ENCODE data around the gene DGUOK. TPM values are rescaled to one million over a fixed set of nuclear protein-coding genes. Genes with fewer than 3 reads are reported as not detected.
A peak's percentile ranks its signal among the peaks of the same experiment; 100 is the strongest.

The DGUOK gene
- total RNA-seq, 1 donor: 46.0 TPM

DNA sequence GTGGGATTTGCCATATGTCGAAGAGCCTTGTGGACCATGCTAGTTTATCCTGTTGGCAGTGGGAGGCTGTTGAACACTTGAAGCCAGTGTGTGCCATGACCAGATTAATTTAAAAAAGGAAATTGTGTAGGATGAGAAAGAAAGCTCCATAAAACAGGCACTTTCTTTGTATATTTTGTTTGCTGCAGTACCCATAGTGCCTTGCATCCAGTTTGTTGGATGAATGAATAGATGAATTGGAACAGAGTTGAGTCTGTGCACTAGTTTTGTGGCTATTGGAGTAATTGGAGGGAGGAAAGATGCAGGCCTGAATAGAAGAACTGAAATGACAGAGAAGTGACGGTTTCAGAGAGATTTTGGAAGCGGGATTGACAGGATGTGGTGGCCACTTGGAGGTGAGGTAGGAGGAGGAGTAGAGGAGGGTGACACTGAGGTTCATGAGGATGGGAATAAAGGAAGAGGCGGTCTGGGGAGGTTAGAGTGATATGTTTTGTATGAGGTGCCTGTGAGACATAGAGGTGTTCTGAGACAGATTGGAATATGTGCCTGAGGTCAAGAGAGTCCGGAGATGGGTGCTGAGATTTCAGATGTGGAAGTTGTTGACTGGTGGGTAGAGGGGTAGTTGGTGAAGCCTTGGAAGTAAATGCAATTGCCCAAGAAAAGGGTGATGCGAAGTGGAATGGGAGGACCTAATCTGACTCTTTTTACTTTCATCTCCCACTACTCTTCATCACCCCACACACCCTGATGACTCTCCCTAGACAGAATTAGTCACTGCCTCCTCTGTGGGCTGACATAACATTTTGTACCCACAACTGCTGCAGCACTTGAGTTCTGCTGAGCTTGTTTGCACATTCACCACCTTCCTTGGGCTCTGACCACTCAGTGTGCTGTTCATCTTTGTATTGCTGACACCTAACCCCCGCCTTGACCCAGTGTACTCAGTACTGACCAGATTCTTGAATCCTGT is 5.1 kb downstream of the DGUOK start:
- H3K27ac ChIP-seq (ENCODE audit: low read depth, low read length): no peak overlapping the region
- H2AFZ ChIP-seq (ENCODE audit: low read length): no peak overlapping the region
- peaks cover 61% of the 10 kb centered on the region for H4K20me1 ChIP-seq (ENCODE audit: insufficient read depth, low read length)
- H3K79me2 ChIP-seq (ENCODE audit: insufficient read depth, low read length): peaks cover 83% of the 10 kb centered on the region
- TF ChIP-seq, protein P1, sequence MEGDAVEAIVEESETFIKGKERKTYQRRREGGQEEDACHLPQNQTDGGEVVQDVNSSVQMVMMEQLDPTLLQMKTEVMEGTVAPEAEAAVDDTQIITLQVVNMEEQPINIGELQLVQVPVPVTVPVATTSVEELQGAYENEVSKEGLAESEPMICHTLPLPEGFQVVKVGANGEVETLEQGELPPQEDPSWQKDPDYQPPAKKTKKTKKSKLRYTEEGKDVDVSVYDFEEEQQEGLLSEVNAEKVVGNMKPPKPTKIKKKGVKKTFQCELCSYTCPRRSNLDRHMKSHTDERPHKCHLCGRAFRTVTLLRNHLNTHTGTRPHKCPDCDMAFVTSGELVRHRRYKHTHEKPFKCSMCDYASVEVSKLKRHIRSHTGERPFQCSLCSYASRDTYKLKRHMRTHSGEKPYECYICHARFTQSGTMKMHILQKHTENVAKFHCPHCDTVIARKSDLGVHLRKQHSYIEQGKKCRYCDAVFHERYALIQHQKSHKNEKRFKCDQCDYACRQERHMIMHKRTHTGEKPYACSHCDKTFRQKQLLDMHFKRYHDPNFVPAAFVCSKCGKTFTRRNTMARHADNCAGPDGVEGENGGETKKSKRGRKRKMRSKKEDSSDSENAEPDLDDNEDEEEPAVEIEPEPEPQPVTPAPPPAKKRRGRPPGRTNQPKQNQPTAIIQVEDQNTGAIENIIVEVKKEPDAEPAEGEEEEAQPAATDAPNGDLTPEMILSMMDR (IDR thresholded peaks at IDR 0.05; ENCODE audit: extremely low read depth, low read depth, low read length): no peak
- peaks cover 5% of the 10 kb centered on the region for H3K36me3 ChIP-seq (ENCODE audit: insufficient read depth, low read length)
- DNase-seq (ENCODE audit: insufficient read length, low spot score, missing footprints): no peak
- H3K4me1 ChIP-seq (ENCODE audit: insufficient read depth, low read length): peaks cover 27% of the 10 kb centered on the region
- H3K27me3 ChIP-seq (ENCODE audit: insufficient read depth, low read length): no peaks in the 10 kb centered on the region
- H3K4me3 ChIP-seq (ENCODE audit: insufficient read depth, low read length): no peak overlapping the region
- H3K9me3 ChIP-seq (ENCODE audit: low read depth, low read length): no peaks in the 10 kb centered on the region
- peak overlapping the region; percentile 6 for H3K4me2 ChIP-seq (ENCODE audit: insufficient read depth, low read length)

DNA sequence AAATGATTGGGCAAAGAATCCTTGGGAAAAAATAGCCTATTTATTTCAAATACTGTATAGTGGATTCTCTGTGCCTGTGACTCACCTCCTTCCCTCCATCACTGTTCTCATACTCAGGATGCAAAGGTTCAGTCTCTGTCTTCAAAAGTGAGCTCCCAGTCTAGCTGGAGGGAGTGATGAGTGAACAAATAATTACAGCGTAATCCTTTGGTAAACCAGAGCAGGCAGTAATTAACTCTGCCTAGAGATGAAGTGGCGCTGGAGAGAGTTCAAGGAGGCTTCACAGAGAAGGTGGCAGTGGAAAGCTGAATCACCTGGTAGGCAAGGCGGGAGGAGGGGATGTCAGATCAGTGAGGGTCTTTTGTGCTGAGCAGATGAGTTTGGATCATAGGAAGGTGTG is 6.5 kb downstream of the DGUOK start:
- no peak for DNase-seq (ENCODE audit: insufficient read length, low spot score, missing footprints)
- Histone ChIP-seq H3K36me3 (ENCODE audit: insufficient read depth, low read length) (peaks cover 10% of the 10 kb centered on the region), H3K9me3 (ENCODE audit: low read depth, low read length) (no peaks in the 10 kb centered on the region), H3K27me3 (ENCODE audit: insufficient read depth, low read length) (no peaks in the 10 kb centered on the region), H4K20me1 (ENCODE audit: insufficient read depth, low read length) (peaks cover 75% of the 10 kb centered on the region), H3K4me1 (ENCODE audit: insufficient read depth, low read length) (peaks cover 34% of the 10 kb centered on the region), H3K4me2 (ENCODE audit: insufficient read depth, low read length) (no peak overlapping the region), H3K4me3 (ENCODE audit: insufficient read depth, low read length) (no peak overlapping the region), H3K79me2 (ENCODE audit: insufficient read depth, low read length) (peaks cover 85% of the 10 kb centered on the region), H2AFZ (ENCODE audit: low read length) (no peak overlapping the region), H3K27ac (ENCODE audit: low read depth, low read length) (no peak overlapping the region)
- TF ChIP-seq, protein P1 (IDR thresholded peaks at IDR 0.05; ENCODE audit: extremely low read depth, low read depth, low read length): no peak

DNA sequence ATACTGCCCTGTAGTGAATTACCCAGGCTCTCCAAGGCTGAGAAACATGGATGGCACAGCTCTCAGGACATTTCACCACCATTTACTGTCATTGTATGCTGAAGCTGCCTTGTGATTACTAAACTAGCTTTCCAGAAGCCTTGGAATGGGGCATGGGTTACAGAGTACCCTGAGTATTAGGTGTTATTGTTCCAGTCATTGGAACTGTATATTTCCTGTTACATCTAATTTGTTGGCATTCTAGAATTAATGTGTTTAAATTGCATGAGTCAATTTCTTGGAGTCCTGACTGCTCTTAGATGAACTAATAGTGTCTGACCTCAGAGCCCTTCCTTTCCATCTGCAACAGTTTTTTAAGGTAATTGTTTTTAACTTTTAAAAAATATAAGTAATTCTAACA is 9.0 kb downstream of the DGUOK start:
- DNase-seq (ENCODE audit: insufficient read length, low spot score, missing footprints): no peak
- Histone ChIP-seq H3K4me3 (ENCODE audit: insufficient read depth, low read length) (no peak overlapping the region), H3K4me1 (ENCODE audit: insufficient read depth, low read length) (peaks cover 44% of the 10 kb centered on the region), H3K9me3 (ENCODE audit: low read depth, low read length) (no peaks in the 10 kb centered on the region), H3K27me3 (ENCODE audit: insufficient read depth, low read length) (no peaks in the 10 kb centered on the region), H3K36me3 (ENCODE audit: insufficient read depth, low read length) (peaks cover 15% of the 10 kb centered on the region), H2AFZ (ENCODE audit: low read length) (no peak overlapping the region), H3K79me2 (ENCODE audit: insufficient read depth, low read length) (peaks cover 74% of the 10 kb centered on the region), H3K4me2 (ENCODE audit: insufficient read depth, low read length) (no peak overlapping the region), H4K20me1 (ENCODE audit: insufficient read depth, low read length) (peaks cover 88% of the 10 kb centered on the region), H3K27ac (ENCODE audit: low read depth, low read length) (no peak overlapping the region)
- TF ChIP-seq, protein P1 (IDR thresholded peaks at IDR 0.05; ENCODE audit: extremely low read depth, low read depth, low read length): no peak

DNA sequence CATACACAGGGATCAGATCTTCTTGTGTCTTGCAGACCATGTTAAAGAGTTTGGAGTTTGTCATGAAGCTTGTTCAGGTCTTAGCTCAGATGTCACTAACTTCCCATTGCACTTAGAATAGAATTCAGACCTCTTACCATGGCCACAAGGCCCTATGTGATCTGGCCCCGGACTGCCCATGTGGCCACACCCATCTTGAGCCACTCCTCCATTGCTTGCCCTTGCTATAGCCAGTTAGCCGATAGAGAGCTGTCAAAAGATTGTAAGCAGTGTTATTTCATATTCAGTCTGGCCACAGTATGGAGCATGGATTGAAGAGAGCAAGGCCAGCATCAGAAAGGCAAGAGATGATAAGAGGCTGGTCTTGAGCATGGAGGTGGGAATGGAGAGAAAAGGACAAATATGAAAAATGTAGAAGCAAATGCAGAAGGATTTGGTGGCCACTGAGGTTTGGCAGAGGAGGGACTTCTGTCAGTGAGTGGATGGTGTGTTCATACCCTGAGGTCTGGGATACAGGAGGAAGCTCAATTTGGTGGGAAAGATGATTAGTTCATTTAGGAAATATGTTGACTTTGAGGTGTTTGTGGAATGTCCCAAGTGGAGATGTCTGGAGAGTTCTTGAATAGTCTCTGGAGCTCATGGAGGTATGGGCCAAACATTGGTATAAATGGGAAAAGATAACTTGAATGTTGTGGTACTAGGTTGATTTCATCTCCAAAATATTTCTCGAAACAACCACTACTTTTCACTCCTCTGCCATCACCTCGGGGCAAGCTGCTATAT is 10.6 kb downstream of the DGUOK start:
- Histone ChIP-seq H3K36me3 (ENCODE audit: insufficient read depth, low read length) (peaks cover 21% of the 10 kb centered on the region), H3K27me3 (ENCODE audit: insufficient read depth, low read length) (no peaks in the 10 kb centered on the region), H3K9me3 (ENCODE audit: low read depth, low read length) (no peaks in the 10 kb centered on the region), H4K20me1 (ENCODE audit: insufficient read depth, low read length) (peaks cover 91% of the 10 kb centered on the region), H3K4me3 (ENCODE audit: insufficient read depth, low read length) (no peak overlapping the region), H3K4me1 (ENCODE audit: insufficient read depth, low read length) (peaks cover 36% of the 10 kb centered on the region), H3K4me2 (ENCODE audit: insufficient read depth, low read length) (no peak overlapping the region), H3K79me2 (ENCODE audit: insufficient read depth, low read length) (peaks cover 75% of the 10 kb centered on the region), H3K27ac (ENCODE audit: low read depth, low read length) (no peak overlapping the region), H2AFZ (ENCODE audit: low read length) (no peak overlapping the region)
- TF ChIP-seq, protein P1 (IDR thresholded peaks at IDR 0.05; ENCODE audit: extremely low read depth, low read depth, low read length): no peak
- no peak for DNase-seq (ENCODE audit: insufficient read length, low spot score, missing footprints)
